Activated naive CD8-positive, alpha-beta T cell (primary cell): Measurements from ENCODE around the gene RPL41.
A peak's percentile ranks its signal among the peaks of the same experiment; 100 is the strongest.
"Not testable (repeated sequence)": the region's sequence is repeated elsewhere in the genome, so short reads cannot be mapped to it uniquely, and the experiment has no call there.

Source experiments
- H3K27ac Mint-ChIP-seq: one replicate; pipeline ENCODE4 v1.8.0; 2021; ENCODE audit warnings: mixed read lengths
- H3K27me3 Mint-ChIP-seq: one replicate; pipeline ENCODE4 v1.8.0; 2021; ENCODE audit warnings: mixed read lengths
- H3K36me3 Mint-ChIP-seq: one replicate; pipeline ENCODE4 v1.8.0; 2021; ENCODE audit warnings: mixed read lengths
- H3K4me1 Mint-ChIP-seq: one replicate; pipeline ENCODE4 v1.8.0; 2021; ENCODE audit warnings: low read depth, mixed read lengths
- H3K4me3 Mint-ChIP-seq: one replicate; pipeline ENCODE4 v1.8.0; 2021; ENCODE audit warnings: mild to moderate bottlenecking, mixed read lengths
- H3K9me3 Mint-ChIP-seq: one replicate; pipeline ENCODE4 v1.8.0; 2021; ENCODE audit warnings: low read depth, mixed read lengths

Gene RPL41

DNA sequence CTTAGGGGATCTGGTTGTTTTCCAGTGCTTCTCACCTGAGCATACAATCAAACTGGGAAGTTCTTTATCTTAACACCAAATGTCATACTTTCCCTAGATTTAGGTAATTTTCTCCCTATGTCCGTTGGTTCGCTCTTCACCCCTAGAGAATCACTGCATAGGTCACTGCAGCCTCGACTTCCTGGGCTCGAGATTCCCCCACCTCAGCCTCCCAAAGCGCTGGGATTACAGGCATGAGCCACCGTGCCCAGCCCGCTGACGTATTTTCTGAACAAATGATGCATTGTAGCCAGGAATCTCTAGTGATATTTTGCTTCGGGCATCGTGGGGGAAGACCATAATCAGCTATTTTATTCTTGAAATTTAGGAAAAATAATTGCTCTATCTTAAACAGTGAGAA lies 1.1 kb upstream of the RPL41 start:
- H3K27ac Mint-ChIP-seq = peak overlapping the region; percentile 99
- no peaks in the 10 kb centered on the region for H3K27me3 Mint-ChIP-seq
- H3K4me3 Mint-ChIP-seq = peak overlapping the region; percentile 97
- H3K9me3 Mint-ChIP-seq = no peaks in the 10 kb centered on the region
- H3K4me1 Mint-ChIP-seq = peaks cover 33% of the 10 kb centered on the region
- H3K36me3 Mint-ChIP-seq = peaks cover 22% of the 10 kb centered on the region

- peaks cover 15% of the 10 kb centered on the region for H3K36me3 Mint-ChIP-seq
- peaks cover 33% of the 10 kb centered on the region for H3K4me1 Mint-ChIP-seq
- H3K4me3 Mint-ChIP-seq = peak overlapping the region; percentile 97
- not testable (repeated sequence) for H3K27me3 Mint-ChIP-seq, H3K9me3 Mint-ChIP-seq
- peak overlapping the region; percentile 99 for H3K27ac Mint-ChIP-seq
Measured at GRCh38 chr12:56117082-56117706, 761 bp downstream of the RPL41 start.

DNA sequence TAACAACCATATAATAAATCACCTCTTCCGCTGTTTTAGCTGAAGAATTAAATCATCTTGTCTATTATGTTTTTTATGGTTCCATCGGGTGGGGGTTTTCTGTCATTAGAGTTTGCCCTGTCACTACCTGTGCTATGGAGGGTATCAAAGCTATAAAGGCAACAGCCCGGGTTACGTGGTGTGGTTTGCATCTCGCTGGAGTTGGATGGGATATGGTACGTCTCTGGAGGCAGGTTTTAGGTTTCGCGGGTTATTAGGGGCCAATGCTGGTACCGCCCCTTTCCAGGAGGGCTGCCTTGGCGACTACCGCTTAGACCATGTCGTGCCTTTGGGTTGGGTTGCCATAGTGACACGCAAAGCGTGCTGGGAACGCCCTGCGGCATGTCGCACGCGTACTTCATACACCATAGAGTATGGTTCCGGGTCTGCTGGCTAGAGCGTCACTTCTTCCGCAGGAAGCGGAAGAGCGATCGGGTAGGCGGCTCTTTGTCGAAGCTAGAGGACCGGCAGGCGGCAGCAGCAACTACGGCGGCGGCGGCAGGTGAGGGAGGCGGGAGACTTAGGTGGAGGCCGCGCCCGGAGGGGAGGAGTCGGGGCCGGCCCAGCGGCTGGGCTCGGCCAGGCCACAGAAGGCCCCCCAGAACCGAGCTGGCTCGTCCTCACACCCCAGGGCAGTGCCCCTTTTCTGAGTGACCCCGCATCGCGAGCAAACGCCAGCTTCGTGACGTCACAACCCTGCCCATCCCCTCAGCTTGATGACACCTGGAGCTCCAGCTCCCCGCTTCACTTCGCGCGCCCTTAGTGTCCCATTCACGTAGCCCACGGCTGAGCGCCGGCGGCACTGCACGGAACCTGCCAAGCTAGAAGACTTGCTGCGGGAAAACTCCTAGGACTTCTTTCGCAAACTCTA lies 1.6 kb downstream of the RPL41 start, which contains the start of gene ZC3H10:
Gene ZC3H10 (plus strand): TSS at position 489 of the 910 bp plus-strand sequence. CDS start 2,297 bp downstream, outside the sequence.
- Mint-ChIP-seq H3K4me1 (peaks cover 33% of the 10 kb centered on the region), H3K36me3 (peaks cover 13% of the 10 kb centered on the region)

GRCh38 chr12:56118688-56119357 lies 2.4 kb downstream of the RPL41 start:
- Mint-ChIP-seq H3K4me1 (peaks cover 36% of the 10 kb centered on the region), H3K36me3 (peaks cover 11% of the 10 kb centered on the region), H3K4me3 (peak overlapping the region; percentile 97), H3K27ac (peak overlapping the region; percentile 99), H3K9me3 (no peaks in the 10 kb centered on the region), H3K27me3 (no peaks in the 10 kb centered on the region)

More for the DNA sequence above, 1.6 kb downstream of the RPL41 start, which contains the start of gene ZC3H10:
- H3K27ac Mint-ChIP-seq = peak within 1 kb of the TSS; percentile 99
- no peaks in the 10 kb centered on the region for H3K9me3 Mint-ChIP-seq
- peak within 1 kb of the TSS; percentile 97 for H3K4me3 Mint-ChIP-seq
- H3K27me3 Mint-ChIP-seq = no peaks in the 10 kb centered on the region

GRCh38 chr12:56119361-56119796 lies 2.9 kb downstream of the RPL41 start:
- Mint-ChIP-seq H3K36me3 (peaks cover 11% of the 10 kb centered on the region), H3K4me1 (peaks cover 37% of the 10 kb centered on the region), H3K27me3 (no peaks in the 10 kb centered on the region), H3K4me3 (peak overlapping the region; percentile 97), H3K27ac (peak overlapping the region; percentile 99), H3K9me3 (no peaks in the 10 kb centered on the region)

- Mint-ChIP-seq H3K4me3 (no peak overlapping the region), H3K9me3 (no peaks in the 10 kb centered on the region), H3K36me3 (peaks cover 11% of the 10 kb centered on the region), H3K4me1 (peaks cover 36% of the 10 kb centered on the region), H3K27ac (peak overlapping the region; percentile 58), H3K27me3 (no peaks in the 10 kb centered on the region)
Measured at GRCh38 chr12:56120158-56120846, 3.9 kb downstream of the RPL41 start.

DNA sequence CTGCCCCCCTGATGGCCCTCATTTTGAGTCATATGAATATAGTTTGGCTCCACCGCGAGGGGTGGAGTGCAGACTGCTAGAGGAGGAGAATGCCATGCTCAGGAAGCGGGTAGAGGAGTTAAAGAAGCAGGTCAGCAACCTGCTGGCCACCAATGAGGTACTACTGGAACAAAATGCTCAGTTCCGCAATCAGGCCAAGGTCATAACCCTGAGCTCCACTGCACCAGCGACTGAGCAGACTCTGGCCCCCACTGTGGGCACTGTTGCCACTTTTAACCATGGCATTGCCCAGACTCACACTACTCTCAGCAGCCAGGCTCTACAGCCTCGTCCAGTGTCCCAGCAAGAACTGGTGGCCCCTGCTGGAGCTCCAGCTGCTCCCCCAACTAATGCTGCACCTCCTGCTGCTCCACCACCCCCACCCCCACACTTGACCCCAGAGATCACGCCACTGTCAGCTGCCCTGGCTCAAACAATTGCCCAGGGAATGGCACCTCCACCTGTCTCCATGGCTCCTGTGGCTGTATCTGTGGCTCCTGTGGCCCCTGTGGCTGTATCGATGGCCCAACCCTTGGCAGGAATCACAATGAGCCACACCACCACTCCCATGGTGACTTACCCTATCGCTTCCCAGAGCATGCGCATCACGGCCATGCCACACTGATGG lies 4.9 kb downstream of the RPL41 start:
- H3K4me1 Mint-ChIP-seq = peaks cover 37% of the 10 kb centered on the region
- H3K27ac Mint-ChIP-seq = peak overlapping the region; percentile 28
- H3K9me3 Mint-ChIP-seq = no peaks in the 10 kb centered on the region

GRCh38 chr12:56122637-56123036 lies 6.2 kb downstream of the RPL41 start:
- H3K27ac Mint-ChIP-seq = peak overlapping the region; percentile 55
- no peak overlapping the region for H3K4me3 Mint-ChIP-seq
- no peaks in the 10 kb centered on the region for H3K27me3 Mint-ChIP-seq
- H3K36me3 Mint-ChIP-seq = peaks cover 3% of the 10 kb centered on the region
- no peaks in the 10 kb centered on the region for H3K9me3 Mint-ChIP-seq
- H3K4me1 Mint-ChIP-seq = peaks cover 50% of the 10 kb centered on the region

More for the DNA sequence above, 4.9 kb downstream of the RPL41 start:
- peaks cover 11% of the 10 kb centered on the region for H3K36me3 Mint-ChIP-seq
- H3K27me3 Mint-ChIP-seq = no peaks in the 10 kb centered on the region
- H3K4me3 Mint-ChIP-seq = no peak overlapping the region

GRCh38 chr12:56124133-56124532 lies 7.7 kb downstream of the RPL41 start:
- Mint-ChIP-seq H3K36me3 (no peaks in the 10 kb centered on the region), H3K27me3 (no peaks in the 10 kb centered on the region), H3K4me1 (peaks cover 40% of the 10 kb centered on the region), H3K9me3 (no peaks in the 10 kb centered on the region), H3K4me3 (no peak overlapping the region), H3K27ac (no peak overlapping the region)

DNA sequence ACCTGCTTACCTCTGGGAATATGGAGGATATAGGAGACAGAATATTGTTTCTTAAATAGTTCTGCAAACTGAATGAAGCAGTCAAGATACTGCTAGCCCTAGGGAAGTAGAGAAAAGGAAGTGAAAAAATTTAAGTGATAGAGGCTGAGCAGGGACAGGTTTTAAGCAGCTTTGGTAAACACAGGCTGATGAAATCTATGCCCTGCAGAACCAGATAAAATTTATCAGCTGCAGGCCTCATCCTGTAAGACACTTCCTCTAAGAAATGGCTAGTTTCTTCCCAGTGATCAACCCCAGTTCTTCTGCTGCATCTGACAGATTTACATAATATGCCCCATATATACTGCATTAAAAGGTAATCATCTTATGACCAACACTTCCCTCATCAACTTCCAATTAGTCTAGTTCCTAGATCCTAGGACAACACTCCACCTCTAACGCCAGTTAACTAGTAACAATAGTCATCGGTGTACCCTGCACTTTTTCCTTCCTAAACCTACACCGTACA lies 10.4 kb downstream of the RPL41 start:
- Mint-ChIP-seq H3K4me1 (peaks cover 50% of the 10 kb centered on the region), H3K36me3 (peaks cover 13% of the 10 kb centered on the region)

DNA sequence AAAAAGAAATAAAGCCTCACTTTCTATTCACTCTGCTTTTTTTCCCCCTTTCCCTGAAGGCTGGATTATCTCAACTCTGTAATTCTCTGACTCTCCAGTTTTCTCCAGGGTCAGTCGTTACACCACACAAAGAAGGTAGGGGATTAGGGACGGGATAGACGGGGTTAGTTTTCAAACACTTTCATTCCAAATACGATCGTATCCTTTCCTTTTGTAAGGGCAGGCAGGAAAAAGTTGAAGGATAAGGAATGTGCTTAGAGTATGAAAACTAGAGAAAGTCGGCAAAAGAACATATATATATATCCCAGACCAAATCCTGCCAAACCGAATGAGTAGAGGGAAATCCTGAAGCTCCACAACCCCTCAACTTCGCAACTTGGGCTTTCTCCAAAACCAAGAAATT lies 11.1 kb downstream of the RPL41 start:
- Mint-ChIP-seq H3K27ac (peak overlapping the region; percentile 88), H3K27me3 (no peaks in the 10 kb centered on the region), H3K9me3 (no peaks in the 10 kb centered on the region), H3K36me3 (peaks cover 19% of the 10 kb centered on the region), H3K4me3 (peak overlapping the region; percentile 94), H3K4me1 (peaks cover 57% of the 10 kb centered on the region)

More for the DNA sequence above, 10.4 kb downstream of the RPL41 start:
- Mint-ChIP-seq H3K4me3 (peak overlapping the region; percentile 94), H3K27ac (peak overlapping the region; percentile 88), H3K27me3 (no peaks in the 10 kb centered on the region), H3K9me3 (no peaks in the 10 kb centered on the region)

GRCh38 chr12:56127888-56128669 lies 11.6 kb downstream of the RPL41 start, which contains the start of gene ESYT1:
TSS of gene ESYT1 (plus strand) at chr12:56128267. CDS start at chr12:56128320, 53 bp downstream.
- H3K27ac Mint-ChIP-seq = peak within 1 kb of the TSS; percentile 95
- peaks cover 19% of the 10 kb centered on the region for H3K36me3 Mint-ChIP-seq
- peak within 1 kb of the TSS; percentile 94 for H3K4me3 Mint-ChIP-seq
- no peaks in the 10 kb centered on the region for H3K27me3 Mint-ChIP-seq
- H3K9me3 Mint-ChIP-seq = no peaks in the 10 kb centered on the region
- H3K4me1 Mint-ChIP-seq = peaks cover 59% of the 10 kb centered on the region

GRCh38 chr12:56128670-56129205 lies 12.3 kb downstream of the RPL41 start:
- Mint-ChIP-seq H3K4me1 (peaks cover 62% of the 10 kb centered on the region), H3K36me3 (peaks cover 23% of the 10 kb centered on the region), H3K9me3 (no peaks in the 10 kb centered on the region), H3K27me3 (no peaks in the 10 kb centered on the region), H3K27ac (peak overlapping the region; percentile 95), H3K4me3 (peak overlapping the region; percentile 94)
